Neuronal stem cell (in vitro differentiated cells): ENCODE data around the gene PCID2.
"Not testable (repeated sequence)": the region's sequence is repeated elsewhere in the genome, so short reads cannot be mapped to it uniquely, and the experiment has no call there.

Source experiments
- DNase-seq: peaks from one replicate; pipeline ENCODE4 v3.0.0-alpha.2; 2013; ENCODE audit warnings: low spot score
- H2AFZ ChIP-seq: one replicate; pipeline ENCODE4 v1.6.1; 2013; ENCODE audit warnings: mild to moderate bottlenecking, low read length, inconsistent platforms
- H2AK5ac ChIP-seq: 2 replicates; pipeline ENCODE4 v1.6.1; 2013; ENCODE audit warnings: low read depth, mild to moderate bottlenecking, inconsistent platforms, low read length, moderate library complexity, mixed read lengths
- H2BK120ac ChIP-seq: 2 replicates; pipeline ENCODE4 v1.6.1; 2013; ENCODE audit warnings: low read depth, mild to moderate bottlenecking, inconsistent platforms, low read length, moderate library complexity, mixed read lengths
- H2BK12ac ChIP-seq: one replicate; pipeline ENCODE4 v1.6.1; 2013; ENCODE audit warnings: low read length, inconsistent platforms
- H2BK15ac ChIP-seq: 2 replicates; pipeline ENCODE4 v1.6.1; 2013; ENCODE audit warnings: mild to moderate bottlenecking, low read length, inconsistent platforms, mixed read lengths
- H2BK5ac ChIP-seq: one replicate; pipeline ENCODE4 v1.6.1; 2013; ENCODE audit warnings: inconsistent platforms, mild to moderate bottlenecking, low read length, moderate library complexity
- H3K14ac ChIP-seq: one replicate; pipeline ENCODE4 v1.6.1; 2013; ENCODE audit warnings: low read length, inconsistent platforms
- H3K18ac ChIP-seq: 2 replicates; pipeline ENCODE4 v1.6.1; 2013; ENCODE audit warnings: low read length, inconsistent platforms
- H3K23ac ChIP-seq: 2 replicates; pipeline ENCODE4 v1.6.1; 2013; ENCODE audit warnings: low read depth, mild to moderate bottlenecking, mixed read lengths, low read length, inconsistent platforms; ENCODE audit not compliant: poor library complexity
- H3K27ac ChIP-seq: replicated peaks from 3 replicates; pipeline ENCODE4 v1.5.1; 2013; ENCODE audit warnings: low read length, inconsistent platforms
- H3K27me3 ChIP-seq, 3 experiments: 2 replicates each; pipeline ENCODE4 v1.6.1; 2013; ENCODE audit warnings: low read length in 3 of 3, mild to moderate bottlenecking in 2 of 3, inconsistent platforms in 1 of 3, low read depth in 1 of 3, mixed read lengths in 1 of 3, moderate library complexity in 1 of 3; ENCODE audit not compliant: control insufficient read depth in 3 of 3, insufficient read depth in 3 of 3
- H3K36me3 ChIP-seq, 2 donors: replicated peaks in 1 of 2; 2 replicates each; pipeline ENCODE4 v1.6.1; 2013; ENCODE audit warnings: low read length in 2 of 2; ENCODE audit not compliant: control insufficient read depth in 2 of 2, insufficient read depth in 2 of 2
- H3K4ac ChIP-seq: 2 replicates; pipeline ENCODE4 v1.6.1; 2013; ENCODE audit warnings: inconsistent platforms, mild to moderate bottlenecking, low read length, moderate library complexity
- H3K4me1 ChIP-seq, 2 donors: 1 replicate in 1 of 2; 2 replicates in 1 of 2; pipeline ENCODE4 v1.6.1; 2013; ENCODE audit warnings: low read length in 2 of 2, low read depth in 1 of 2; ENCODE audit not compliant: control insufficient read depth in 2 of 2, insufficient read depth in 1 of 2
- H3K4me2 ChIP-seq: one replicate; pipeline ENCODE4 v1.6.1; 2013; ENCODE audit warnings: mild to moderate bottlenecking, low read length, inconsistent platforms; ENCODE audit not compliant: insufficient read depth, poor library complexity, severe bottlenecking
- H3K4me3 ChIP-seq, 2 donors: 2 replicates each; pipeline ENCODE4 v1.5.1; 2013; ENCODE audit warnings: low read length in 2 of 2, mild to moderate bottlenecking in 2 of 2, inconsistent platforms in 1 of 2, moderate library complexity in 1 of 2
- H3K79me1 ChIP-seq: one replicate; pipeline ENCODE4 v1.6.1; 2013; ENCODE audit warnings: low read depth, mild to moderate bottlenecking, inconsistent platforms, low read length, moderate library complexity
- H3K9ac ChIP-seq: one replicate; pipeline ENCODE4 v1.6.1; 2013; ENCODE audit warnings: mild to moderate bottlenecking, low read depth, low read length, inconsistent platforms; ENCODE audit not compliant: poor library complexity
- H3K9me3 ChIP-seq, 2 donors: replicated peaks in 1 of 2; 2 replicates each; pipeline versions ENCODE3 to v1.6.1; 2013; ENCODE audit warnings: low read length in 2 of 2, mild to moderate bottlenecking in 2 of 2, inconsistent platforms in 1 of 2, low read depth in 1 of 2, mixed read lengths in 1 of 2, moderate library complexity in 1 of 2; ENCODE audit not compliant: control insufficient read depth in 2 of 2, insufficient read depth in 1 of 2
- H4K8ac ChIP-seq: one replicate; pipeline ENCODE4 v1.6.1; 2013; ENCODE audit warnings: low read depth, mild to moderate bottlenecking, inconsistent platforms, low read length, moderate library complexity
- H4K91ac ChIP-seq: one replicate; pipeline ENCODE4 v1.6.1; 2013; ENCODE audit warnings: low read length, low read depth, mild to moderate bottlenecking, inconsistent platforms; ENCODE audit not compliant: poor library complexity
- WGBS, 2 donors: extraction: QIAGEN DNeasy Blood & Tissue Kit; methylation state at CpG; one replicate each; pipeline ENCODE4 v1.1.7; 2013; ENCODE audit warnings: missing lambda C conversion rate in 2 of 2, mixed read lengths in 1 of 2; ENCODE audit not compliant: insufficient read length in 2 of 2, insufficient replicate concordance in 1 of 2; ENCODE audit errors: extremely low coverage in 2 of 2; 5-methylcytosine and 5-hydroxymethylcytosine counted together

The PCID2 gene

DNA sequence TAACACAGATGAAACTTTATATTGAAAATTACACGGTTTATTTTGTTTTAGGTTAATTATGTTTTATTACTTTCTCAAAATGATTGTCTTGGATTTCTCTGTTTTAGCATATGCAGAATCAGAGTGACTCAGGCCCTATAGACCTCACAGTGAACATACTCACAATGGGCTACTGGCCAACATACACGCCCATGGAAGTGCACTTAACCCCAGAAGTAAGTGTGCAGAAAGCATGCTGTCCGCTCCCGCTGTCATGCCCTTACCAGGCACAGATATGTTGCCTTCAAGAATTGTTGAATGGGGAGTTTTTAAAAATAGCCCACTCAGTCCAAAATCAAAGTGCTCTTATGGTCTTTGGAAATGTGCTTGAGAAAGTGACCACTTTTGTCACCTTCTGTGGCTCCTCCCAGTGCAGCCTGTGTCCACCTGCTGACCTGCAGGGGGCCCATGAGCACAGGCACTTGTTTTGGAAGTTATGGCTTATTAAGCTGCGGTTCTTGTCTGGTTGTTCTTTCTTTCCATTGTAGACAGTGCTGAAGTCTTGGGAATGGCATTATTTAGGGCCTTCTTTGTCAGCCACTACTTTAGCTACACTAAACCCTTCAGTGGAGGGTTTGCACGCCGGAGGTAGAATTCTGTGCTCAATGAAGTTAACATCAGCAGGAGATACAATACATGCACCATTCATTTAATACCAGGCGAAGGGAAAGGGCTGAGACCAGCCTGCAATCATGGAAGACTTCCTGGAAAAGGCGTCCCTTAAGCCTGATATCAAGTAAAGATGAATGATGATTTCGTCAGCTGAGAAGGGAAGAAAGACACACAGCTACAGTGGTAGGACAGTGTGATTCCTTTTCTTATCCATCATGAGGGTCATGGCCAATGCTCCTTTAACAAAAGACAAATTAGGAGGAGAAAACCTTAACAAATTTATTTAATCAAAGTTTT is 37.7 kb upstream of the PCID2 start:
- H3K23ac ChIP-seq, result no peak overlapping the region
- H4K91ac ChIP-seq, result no peak overlapping the region
- no peak overlapping the region for H3K14ac ChIP-seq
- no peaks in the 10 kb centered on the region for H3K4me1 ChIP-seq
- H3K4me2 ChIP-seq, result no peak overlapping the region
- no peak overlapping the region for H3K4ac ChIP-seq
- no peak overlapping the region for H3K18ac ChIP-seq
- no peak for DNase-seq
- no peak overlapping the region for H2BK15ac ChIP-seq
- H4K8ac ChIP-seq, result no peak overlapping the region
- H3K27me3 ChIP-seq, result no peaks in the 10 kb centered on the region
- H3K4me3 ChIP-seq, result no peak overlapping the region
- no peak overlapping the region for H2AFZ ChIP-seq
- no peak overlapping the region for H2BK5ac ChIP-seq
- WGBS, 2 donors, result no CpG with 5 or more reads among the region's 10 CpGs
- H2BK120ac ChIP-seq, result no peak overlapping the region
- H3K9ac ChIP-seq, result no peak overlapping the region
- H2BK12ac ChIP-seq, result no peak overlapping the region
- H3K79me1 ChIP-seq, result peaks cover 2% of the 10 kb centered on the region
- H3K9me3 ChIP-seq, result no peaks in the 10 kb centered on the region
- peaks cover 45 to 99% of the 10 kb centered on the region in 2 donors for H3K36me3 ChIP-seq
- no peak overlapping the region for H3K27ac ChIP-seq
- H2AK5ac ChIP-seq, result no peak overlapping the region

DNA sequence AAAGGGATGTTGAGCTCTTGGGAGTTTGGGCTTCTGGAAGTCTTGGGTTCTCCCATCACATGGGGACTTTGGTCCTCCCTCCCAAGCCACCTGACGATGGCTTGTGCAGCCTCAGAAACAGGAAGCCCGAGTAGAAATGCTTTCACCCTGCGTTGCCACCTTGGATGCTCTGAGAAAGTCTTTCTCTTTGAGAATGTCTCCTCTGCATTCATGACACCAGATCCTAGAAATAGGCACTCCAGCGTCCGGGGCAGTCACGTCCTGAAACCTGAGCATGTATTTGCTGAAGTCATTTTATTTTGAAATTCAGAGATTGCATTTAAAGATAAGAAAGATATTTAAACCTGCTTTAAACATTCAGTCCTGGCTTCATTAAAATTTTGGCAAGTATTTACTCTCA is 35.4 kb upstream of the PCID2 start:
- Histone ChIP-seq H4K91ac (no peak overlapping the region), H3K9ac (no peak overlapping the region), H2AFZ (no peak overlapping the region), H2BK5ac (no peak overlapping the region), H3K23ac (no peak overlapping the region), H3K4ac (no peak overlapping the region), H3K4me1 (no peaks in the 10 kb centered on the region), H2BK15ac (no peak overlapping the region), H3K4me3 (no peak overlapping the region), H3K27me3 (no peaks in the 10 kb centered on the region), H3K9me3 (peaks cover 0 to 2% of the 10 kb centered on the region in 2 donors), H3K27ac (no peak overlapping the region), H4K8ac (no peak overlapping the region), H2AK5ac (no peak overlapping the region), H3K36me3 (peaks cover 42 to 99% of the 10 kb centered on the region in 2 donors), H3K14ac (no peak overlapping the region), H3K79me1 (no peaks in the 10 kb centered on the region), H2BK120ac (no peak overlapping the region), H3K18ac (no peak overlapping the region), H2BK12ac (no peak overlapping the region), H3K4me2 (no peak overlapping the region)
- WGBS, 2 donors, result no CpG with 5 or more reads among the region's 6 CpGs
- no peak for DNase-seq

DNA sequence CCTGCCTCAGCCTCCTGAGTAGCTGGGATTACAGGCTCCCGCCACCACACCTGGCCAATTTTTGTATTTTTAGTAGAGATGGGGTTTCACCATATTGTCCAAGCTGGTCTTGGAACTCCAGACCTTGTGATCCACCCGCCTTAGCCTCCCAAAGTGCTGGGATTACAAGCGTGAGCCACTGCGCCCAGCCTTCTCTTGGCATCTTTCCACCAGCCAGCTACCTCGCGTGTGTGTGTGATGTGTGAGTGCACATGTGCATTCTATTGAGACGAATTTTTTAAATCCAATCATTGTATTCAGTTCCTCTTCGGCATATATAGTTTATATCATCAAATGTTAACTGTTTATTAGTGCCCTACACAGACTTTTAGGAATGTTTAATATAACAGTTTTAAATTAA is 33.2 kb upstream of the PCID2 start:
- H2AK5ac ChIP-seq, H3K9me3 ChIP-seq, H3K79me1 ChIP-seq, H2BK5ac ChIP-seq, DNase-seq, H2BK15ac ChIP-seq, H4K91ac ChIP-seq, H3K4me1 ChIP-seq, H3K18ac ChIP-seq, H3K27me3 ChIP-seq, H3K23ac ChIP-seq, H3K9ac ChIP-seq, H2BK12ac ChIP-seq, H3K27ac ChIP-seq, H4K8ac ChIP-seq, H3K4me2 ChIP-seq, H3K4ac ChIP-seq, H2AFZ ChIP-seq, H2BK120ac ChIP-seq, H3K14ac ChIP-seq, H3K4me3 ChIP-seq: not testable (repeated sequence)
- WGBS, 2 donors, result no CpG with 5 or more reads among the region's 8 CpGs
- H3K36me3 ChIP-seq, result peaks cover 28 to 99% of the 10 kb centered on the region in 2 donors

DNA sequence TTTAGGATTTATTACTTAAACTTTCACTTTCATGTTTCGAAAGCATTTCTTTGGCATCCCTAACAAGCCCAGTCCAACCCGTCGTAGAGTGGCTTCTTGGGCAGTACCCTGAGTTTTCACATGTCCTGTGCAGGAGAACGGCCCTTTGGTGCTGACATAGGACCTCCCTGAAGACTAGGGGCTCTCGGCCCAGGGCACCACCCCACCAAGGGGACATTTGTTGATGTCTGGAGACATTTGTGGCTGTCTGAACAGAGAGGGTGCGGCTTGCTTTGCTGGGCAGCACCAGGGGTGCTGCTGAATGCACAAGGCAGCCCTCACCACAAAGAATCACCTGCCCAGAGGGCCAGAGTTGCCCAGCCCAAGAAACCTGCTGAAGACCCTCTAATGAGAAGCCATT is 31.5 kb upstream of the PCID2 start:
- Histone ChIP-seq H3K27ac (no peak overlapping the region), H3K14ac (no peak overlapping the region), H3K79me1 (no peaks in the 10 kb centered on the region), H2BK120ac (no peak overlapping the region), H3K9ac (no peak overlapping the region), H2AFZ (no peak overlapping the region), H3K4me1 (no peaks in the 10 kb centered on the region), H3K27me3 (no peaks in the 10 kb centered on the region), H3K23ac (no peak overlapping the region), H3K36me3 (peaks cover 19 to 96% of the 10 kb centered on the region in 2 donors), H2AK5ac (no peak overlapping the region), H3K4ac (no peak overlapping the region), H3K4me3 (no peak overlapping the region), H3K9me3 (peaks cover 0 to 2% of the 10 kb centered on the region in 2 donors), H2BK12ac (no peak overlapping the region), H3K4me2 (no peak overlapping the region), H4K91ac (no peak overlapping the region), H4K8ac (no peak overlapping the region), H2BK15ac (no peak overlapping the region), H2BK5ac (no peak overlapping the region), H3K18ac (no peak overlapping the region)
- DNase-seq, result no peak
- no CpG with 5 or more reads among the region's 6 CpGs for WGBS, 2 donors
